ENCODE results near the gene CEP295NL. TPM values are rescaled to one million over a fixed set of nuclear protein-coding genes. Genes with fewer than 3 reads are reported as not detected.

Gene CEP295NL
- polyA plus RNA-seq, 3 donors, result 0.38 to 0.81 TPM; not detected in 1

DNA sequence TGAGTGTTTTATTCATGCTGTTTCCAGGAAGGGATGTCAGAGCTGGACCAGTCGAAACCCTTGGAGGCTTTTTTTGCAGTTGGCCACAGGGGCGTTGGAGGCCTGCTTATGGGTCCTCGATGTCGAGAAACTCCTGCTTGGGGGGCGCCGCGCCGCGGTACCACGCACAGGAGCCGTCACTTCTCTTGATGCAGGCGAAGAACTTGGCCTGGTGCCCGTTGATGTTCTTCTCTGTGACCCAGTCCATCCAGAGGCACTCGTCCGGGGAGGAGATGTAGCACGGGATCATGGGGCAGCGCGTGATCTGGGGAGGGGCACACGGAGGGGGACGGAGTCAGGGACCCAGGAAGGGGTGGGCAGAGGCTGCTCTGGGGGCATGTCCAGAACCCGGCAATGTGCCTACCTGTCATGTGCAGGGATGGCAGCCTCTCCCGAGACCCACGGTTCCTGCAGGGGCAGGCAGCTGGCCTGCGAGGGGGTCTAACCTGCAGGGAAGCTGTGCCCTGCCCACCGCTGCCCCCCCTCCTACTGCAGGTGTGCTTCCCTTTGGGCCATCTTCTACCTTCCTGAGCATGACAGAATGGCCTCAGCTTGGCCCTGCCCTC is 47.3 kb downstream of the CEP295NL start:
- H3K27ac ChIP-seq (ENCODE audit: low read depth in 1 of 2, low read length in 2 of 2), result no peak overlapping the region
- intact Hi-C loops (cut with micrococcal nuclease), result no loop called here
- no peak overlapping the region for H3K9ac ChIP-seq (ENCODE audit: insufficient read depth, low read length, poor library complexity, severe bottlenecking)
- H3K36me3 Mint-ChIP-seq, result peaks cover 66 to 85% of the 10 kb centered on the region in 2 donors
- no peaks in the 10 kb centered on the region for H3K9me3 Mint-ChIP-seq
- H3K79me2 ChIP-seq (ENCODE audit: insufficient read depth, low read length), result no peaks in the 10 kb centered on the region
- H2AFZ ChIP-seq (ENCODE audit: insufficient read depth, low read depth, low read length, poor library complexity, severe bottlenecking), result no peak overlapping the region
- peaks cover 1 to 3% (median 2%) of the 10 kb centered on the region in 3 donors for H3K27me3 Mint-ChIP-seq (ENCODE audit: low read depth in 3 of 3)
- no peak overlapping the region for H3K4me3 ChIP-seq (replicated peaks in 1 of 3; ENCODE audit: low read depth in 2 of 3, low read length in 3 of 3)
- 97% methylated on average over 25 of the region's 25 CpGs for WGBS (ENCODE audit: insufficient coverage)
- DNase-seq, result no peak
- no peaks in the 10 kb centered on the region for H3K4me1 ChIP-seq (ENCODE audit: control insufficient read depth in 1 of 2, insufficient read depth in 2 of 2, low read length in 2 of 2)
- TF ChIP-seq, protein P1, sequence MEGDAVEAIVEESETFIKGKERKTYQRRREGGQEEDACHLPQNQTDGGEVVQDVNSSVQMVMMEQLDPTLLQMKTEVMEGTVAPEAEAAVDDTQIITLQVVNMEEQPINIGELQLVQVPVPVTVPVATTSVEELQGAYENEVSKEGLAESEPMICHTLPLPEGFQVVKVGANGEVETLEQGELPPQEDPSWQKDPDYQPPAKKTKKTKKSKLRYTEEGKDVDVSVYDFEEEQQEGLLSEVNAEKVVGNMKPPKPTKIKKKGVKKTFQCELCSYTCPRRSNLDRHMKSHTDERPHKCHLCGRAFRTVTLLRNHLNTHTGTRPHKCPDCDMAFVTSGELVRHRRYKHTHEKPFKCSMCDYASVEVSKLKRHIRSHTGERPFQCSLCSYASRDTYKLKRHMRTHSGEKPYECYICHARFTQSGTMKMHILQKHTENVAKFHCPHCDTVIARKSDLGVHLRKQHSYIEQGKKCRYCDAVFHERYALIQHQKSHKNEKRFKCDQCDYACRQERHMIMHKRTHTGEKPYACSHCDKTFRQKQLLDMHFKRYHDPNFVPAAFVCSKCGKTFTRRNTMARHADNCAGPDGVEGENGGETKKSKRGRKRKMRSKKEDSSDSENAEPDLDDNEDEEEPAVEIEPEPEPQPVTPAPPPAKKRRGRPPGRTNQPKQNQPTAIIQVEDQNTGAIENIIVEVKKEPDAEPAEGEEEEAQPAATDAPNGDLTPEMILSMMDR (IDR thresholded peaks at IDR 0.05), result no peak
- no peaks in the 10 kb centered on the region for H3K9me3 ChIP-seq (replicated peaks in 1 of 2; ENCODE audit: control insufficient read depth in 1 of 2, insufficient read depth in 1 of 2, low read length in 2 of 2)
- no peak overlapping the region for H3K4me3 Mint-ChIP-seq
- H3K27me3 ChIP-seq (ENCODE audit: control insufficient read depth in 2 of 2, insufficient read depth in 2 of 2, low read length in 2 of 2), result no peaks in the 10 kb centered on the region
- peak overlapping the region in 3 of 7 donors; percentile 6 to 66 (median 45) for H3K27ac Mint-ChIP-seq
- H4K20me1 ChIP-seq (ENCODE audit: insufficient read depth, low read length), result peaks cover 78% of the 10 kb centered on the region
- H3K36me3 ChIP-seq (replicated peaks in 1 of 2; ENCODE audit: control insufficient read depth in 1 of 2, insufficient read depth in 2 of 2, low read length in 2 of 2), result peaks cover 60 to 76% of the 10 kb centered on the region in 2 donors
- H3K4me2 ChIP-seq (replicated peaks; ENCODE audit: extremely low read depth, low read length, poor library complexity, severe bottlenecking), result no peak overlapping the region
- H3K4me1 Mint-ChIP-seq, result peaks cover 2% of the 10 kb centered on the region

DNA sequence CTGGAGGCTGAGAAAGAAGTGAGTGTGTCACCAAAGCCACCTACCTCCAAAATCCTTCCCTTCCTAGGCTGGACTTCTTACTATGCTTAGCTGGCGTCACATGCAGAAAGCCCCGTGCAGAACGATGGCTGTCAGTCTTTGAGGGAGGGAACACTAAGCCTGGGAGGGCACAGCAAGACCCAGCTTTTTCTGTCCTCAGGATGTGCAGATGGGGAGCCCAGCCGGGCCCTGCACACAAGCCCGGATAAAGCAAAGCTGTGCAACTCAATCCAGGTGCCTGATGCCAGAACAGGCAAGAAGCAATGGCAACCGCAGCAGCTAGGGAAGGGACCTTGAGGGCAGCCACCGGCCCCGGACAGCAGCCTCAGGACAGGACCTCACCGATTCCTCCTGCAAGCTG is 48.5 kb downstream of the CEP295NL start:
- intact Hi-C loops (cut with micrococcal nuclease), result no loop called here

More for the DNA sequence above, 48.5 kb downstream of the CEP295NL start:
- no peaks in the 10 kb centered on the region for H3K9me3 ChIP-seq (replicated peaks in 1 of 2; ENCODE audit: control insufficient read depth in 1 of 2, insufficient read depth in 1 of 2, low read length in 2 of 2)
- H3K4me2 ChIP-seq (replicated peaks; ENCODE audit: extremely low read depth, low read length, poor library complexity, severe bottlenecking), result no peak overlapping the region
- 92% methylated on average over 5 of the region's 9 CpGs for WGBS (ENCODE audit: insufficient coverage)
- H3K79me2 ChIP-seq (ENCODE audit: insufficient read depth, low read length), result no peaks in the 10 kb centered on the region
- no peak for DNase-seq
- Mint-ChIP-seq H3K9me3 (no peaks in the 10 kb centered on the region), H3K4me1 (no peaks in the 10 kb centered on the region), H3K36me3 (peaks cover 59 to 76% of the 10 kb centered on the region in 2 donors), H3K27me3 (ENCODE audit: low read depth in 3 of 3) (peaks cover 1 to 3% (median 2%) of the 10 kb centered on the region in 3 donors), H3K4me3 (no peak overlapping the region), H3K27ac (no peak overlapping the region)
- no peak overlapping the region for H2AFZ ChIP-seq (ENCODE audit: insufficient read depth, low read depth, low read length, poor library complexity, severe bottlenecking)
- no peak overlapping the region for H3K9ac ChIP-seq (ENCODE audit: insufficient read depth, low read length, poor library complexity, severe bottlenecking)
- peaks cover 71% of the 10 kb centered on the region for H4K20me1 ChIP-seq (ENCODE audit: insufficient read depth, low read length)
- H3K4me1 ChIP-seq (ENCODE audit: control insufficient read depth in 1 of 2, insufficient read depth in 2 of 2, low read length in 2 of 2), result no peaks in the 10 kb centered on the region
- TF ChIP-seq, protein P1 (IDR thresholded peaks at IDR 0.05), result no peak
- H3K36me3 ChIP-seq (replicated peaks in 1 of 2; ENCODE audit: control insufficient read depth in 1 of 2, insufficient read depth in 2 of 2, low read length in 2 of 2), result peaks cover 55 to 68% of the 10 kb centered on the region in 2 donors
- H3K27me3 ChIP-seq (ENCODE audit: control insufficient read depth in 2 of 2, insufficient read depth in 2 of 2, low read length in 2 of 2), result no peaks in the 10 kb centered on the region
- H3K27ac ChIP-seq (ENCODE audit: low read depth in 1 of 2, low read length in 2 of 2), result no peak overlapping the region
- H3K4me3 ChIP-seq (replicated peaks in 1 of 3; ENCODE audit: low read depth in 2 of 3, low read length in 3 of 3), result no peak overlapping the region

Measured in CD14-positive monocyte (primary cell).